GM23338 (cell line): ENCODE data around the gene ZNF700. TPM values are rescaled to one million over a fixed set of nuclear protein-coding genes. Genes with fewer than 3 reads are reported as not detected.
"Not testable (repeated sequence)": the region's sequence is repeated elsewhere in the genome, so short reads cannot be mapped to it uniquely, and the experiment has no call there.

Experiments
- ATAC-seq: fragments of 200-7000 bp; cut with Tn5 transposase; 3 replicates; pipeline ENCODE4 v1.9.1; 2020
- DNase-seq: peaks from one replicate; pipeline ENCODE4 v3.0.0-alpha.2; 2015; ENCODE audit warnings: low spot score
- H2AFZ ChIP-seq: fragments of 200-600 bp; sonication (generic); 2 replicates; pipeline ENCODE4 v1.8.0; 2016; ENCODE audit warnings: antibody characterized with exemption, mild to moderate bottlenecking, moderate library complexity
- H3F3A ChIP-seq: fragments of 200-600 bp; sonication (generic); replicated peaks from 2 replicates; pipeline ENCODE4 v1.8.0; 2017; ENCODE audit warnings: antibody characterized with exemption, mixed run types, low read depth
- H3K27ac ChIP-seq: fragments of 200-600 bp; sonication (generic); 2 replicates; pipeline ENCODE4 v1.6.1; 2016; ENCODE audit warnings: low read depth
- H3K27me3 ChIP-seq: fragments of 200-600 bp; sonication (generic); 2 replicates; pipeline ENCODE4 v1.8.0; 2016; ENCODE audit warnings: mild to moderate bottlenecking, mixed run types, moderate library complexity; ENCODE audit not compliant: insufficient read depth
- H3K36me3 ChIP-seq: fragments of 200-600 bp; sonication (generic); 2 replicates; pipeline ENCODE4 v1.8.0; 2016; ENCODE audit warnings: mild to moderate bottlenecking; ENCODE audit not compliant: insufficient read depth
- H3K4me1 ChIP-seq: fragments of 200-600 bp; sonication (generic); 2 replicates; pipeline ENCODE4 v1.8.0; 2016; ENCODE audit warnings: mild to moderate bottlenecking, moderate library complexity; ENCODE audit not compliant: insufficient read depth
- H3K4me2 ChIP-seq: fragments of 200-600 bp; sonication (generic); 2 replicates; pipeline ENCODE4 v1.7.1; 2017; ENCODE audit warnings: mixed run types
- H3K4me3 ChIP-seq: fragments of 200-600 bp; sonication (generic); 2 replicates; pipeline ENCODE4 v1.6.1; 2016; ENCODE audit warnings: mixed run types
- H3K79me2 ChIP-seq: fragments of 200-600 bp; sonication (generic); replicated peaks from 2 replicates; pipeline ENCODE4 v1.8.0; 2017; ENCODE audit warnings: mild to moderate bottlenecking; ENCODE audit not compliant: insufficient read depth
- H3K9me2 ChIP-seq: fragments of 200-600 bp; sonication (generic); 2 replicates; pipeline ENCODE4 v1.8.0; 2017; ENCODE audit not compliant: insufficient read depth
- H4K20me1 ChIP-seq: fragments of 200-600 bp; sonication (generic); replicated peaks from 2 replicates; pipeline ENCODE4 v1.8.0; 2017; ENCODE audit warnings: mild to moderate bottlenecking; ENCODE audit not compliant: insufficient read depth
- H3K27ac Mint-ChIP-seq: 2 replicates; pipeline ENCODE4 v1.8.0; 2020; ENCODE audit warnings: inconsistent platforms, mild to moderate bottlenecking, moderate library complexity, mixed read lengths
- H3K27me3 Mint-ChIP-seq: 3 replicates; pipeline ENCODE4 v1.8.0; 2022; ENCODE audit warnings: low read depth, mild to moderate bottlenecking, moderate library complexity, mixed read lengths, inconsistent platforms; ENCODE audit not compliant: insufficient read depth, poor library complexity
- H3K36me3 Mint-ChIP-seq: 3 replicates; pipeline ENCODE4 v1.8.0; 2021; ENCODE audit warnings: low read depth, mild to moderate bottlenecking, inconsistent platforms, moderate library complexity, mixed read lengths
- H3K4me1 Mint-ChIP-seq: 3 replicates; pipeline ENCODE4 v1.8.0; 2020; ENCODE audit warnings: mild to moderate bottlenecking, inconsistent platforms, mixed read lengths
- H3K4me3 Mint-ChIP-seq: 3 replicates; pipeline ENCODE4 v1.8.0; 2021; ENCODE audit warnings: moderate library complexity, mild to moderate bottlenecking, inconsistent platforms, mixed read lengths
- H3K9me3 Mint-ChIP-seq: 3 replicates; pipeline ENCODE4 v1.8.0; 2020; ENCODE audit warnings: moderate library complexity, mild to moderate bottlenecking, inconsistent platforms, mixed read lengths
- CREB1 ChIP-seq: fragments of 250-450 bp; sonication (Bioruptor Pico); IDR thresholded peaks from 2 replicates; pipeline ENCODE4 v1.5.0; 2020; ENCODE audit warnings: low read depth, mild to moderate bottlenecking, moderate library complexity
- EZH2 ChIP-seq: fragments of 200-600 bp; sonication (generic); IDR thresholded peaks from one replicate; pipeline ENCODE4 v1.8.0; 2017; ENCODE audit warnings: antibody characterized with exemption, mild to moderate bottlenecking, low read depth; ENCODE audit not compliant: unreplicated experiment
- EZH2phosphoT487 ChIP-seq: fragments of 200-600 bp; sonication (generic); IDR thresholded peaks from one replicate; pipeline ENCODE4 v1.8.1; 2018; ENCODE audit warnings: antibody characterized with exemption; ENCODE audit not compliant: unreplicated experiment
- POLR2AphosphoS5 ChIP-seq: IDR thresholded peaks from 2 replicates; pipeline ENCODE4 v1.6.1; 2016; ENCODE audit warnings: antibody characterized with exemption, low read depth
- STAT1 ChIP-seq: IDR thresholded peaks from one replicate; pipeline ENCODE4 v1.6.1; 2016; ENCODE audit warnings: antibody characterized with exemption; ENCODE audit not compliant: unreplicated experiment
- ZNF114 ChIP-seq: fragments of 250-450 bp; sonication (Bioruptor Pico); IDR thresholded peaks from 2 replicates; pipeline ENCODE4 v1.5.0; 2020; ENCODE audit warnings: mild to moderate bottlenecking, moderate library complexity
- ZNF331 ChIP-seq: fragments of 250-450 bp; sonication (Bioruptor Pico); IDR thresholded peaks from 2 replicates; pipeline ENCODE4 v1.5.0; 2020; ENCODE audit warnings: low read depth, mild to moderate bottlenecking, moderate library complexity
- polyA plus RNA-seq: library from polyadenylated mRNA; unstranded; fragments of >200 nt; fragmentation: Nextera tagmentation; extraction: Ambion mirVana; gene quantifications from 2 replicates; pipeline ENCODE4 v1.2.1, GENCODE V29; 2016
- total RNA-seq: library from RNA; depleted of rRNA; stranded (reverse); fragments of >200 nt; shearing (Covaris generic); gene quantifications from 2 replicates; pipeline ENCODE4 v1.2.3, GENCODE V29; 2014
- TF ChIP-seq, protein P1 (sequence below): IDR thresholded peaks from 2 replicates; pipeline ENCODE4 v1.6.1; 2016; ENCODE audit warnings: antibody characterized with exemption
- TF ChIP-seq, protein P2 (sequence below): fragments of 250-450 bp; sonication (Bioruptor Pico); IDR thresholded peaks from 2 replicates; pipeline ENCODE4 v1.5.0; 2020; ENCODE audit warnings: mild to moderate bottlenecking, moderate library complexity
- TF ChIP-seq, protein P3 (sequence below): IDR thresholded peaks from one replicate; pipeline ENCODE4 v1.6.1; 2018; ENCODE audit warnings: antibody characterized with exemption; ENCODE audit not compliant: unreplicated experiment

ZNF700 gene
- total and polyA plus RNA-seq, 2 experiments from 2014 or later = 6.0 to 13.6 TPM

DNA sequence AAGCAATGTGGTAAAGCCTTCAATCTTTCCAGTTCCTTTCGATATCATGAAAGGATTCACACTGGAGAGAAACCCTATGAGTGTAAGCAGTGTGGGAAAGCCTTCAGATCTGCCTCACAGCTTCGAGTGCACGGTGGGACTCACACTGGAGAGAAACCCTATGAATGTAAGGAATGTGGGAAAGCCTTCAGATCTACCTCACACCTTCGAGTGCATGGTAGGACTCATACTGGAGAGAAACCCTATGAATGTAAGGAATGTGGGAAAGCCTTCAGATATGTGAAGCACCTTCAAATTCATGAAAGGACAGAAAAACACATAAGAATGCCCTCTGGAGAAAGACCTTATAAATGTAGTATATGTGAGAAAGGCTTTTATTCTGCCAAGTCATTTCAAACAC lies 24.3 kb downstream of the ZNF700 start:
- Mint-ChIP-seq H3K4me3 (no peak overlapping the region), H3K36me3 (peaks cover 42% of the 10 kb centered on the region), H3K27ac (no peak overlapping the region), H3K4me1 (no peaks in the 10 kb centered on the region), H3K27me3 (peaks cover 3% of the 10 kb centered on the region), H3K9me3 (peaks cover 97% of the 10 kb centered on the region)
- Histone ChIP-seq H3K27me3 (0 out of 2 replicates have a peak, but pooled peaks cover 7% of the 10 kb centered on the region), H3F3A (peaks cover 15% of the 10 kb centered on the region), H4K20me1 (no peaks in the 10 kb centered on the region), H3K79me2 (no peaks in the 10 kb centered on the region; the same call in none of the 2 replicates), H3K36me3 (peaks cover 66% of the 10 kb centered on the region), H3K4me3 (0 out of 2 replicates have a peak overlapping the region, but pooled peaks have one; percentile 21), H3K4me1 (no peaks in the 10 kb centered on the region), H3K27ac (no peak overlapping the region), H3K4me2 (no peak overlapping the region), H3K9me2 (no peaks in the 10 kb centered on the region), H2AFZ (no peak overlapping the region)
- DNase-seq (peak; percentile 33), ATAC-seq (no peak)
- TF ChIP-seq EZH2 (no peak), ZNF114 (no peak), CREB1 (CRISPR knock-in tag) (no peak), POLR2AphosphoS5 (no peak), ZNF331 (CRISPR knock-in tag) (no peak), STAT1 (no peak), EZH2phosphoT487 (no peak)
- TF ChIP-seq, protein P1, sequence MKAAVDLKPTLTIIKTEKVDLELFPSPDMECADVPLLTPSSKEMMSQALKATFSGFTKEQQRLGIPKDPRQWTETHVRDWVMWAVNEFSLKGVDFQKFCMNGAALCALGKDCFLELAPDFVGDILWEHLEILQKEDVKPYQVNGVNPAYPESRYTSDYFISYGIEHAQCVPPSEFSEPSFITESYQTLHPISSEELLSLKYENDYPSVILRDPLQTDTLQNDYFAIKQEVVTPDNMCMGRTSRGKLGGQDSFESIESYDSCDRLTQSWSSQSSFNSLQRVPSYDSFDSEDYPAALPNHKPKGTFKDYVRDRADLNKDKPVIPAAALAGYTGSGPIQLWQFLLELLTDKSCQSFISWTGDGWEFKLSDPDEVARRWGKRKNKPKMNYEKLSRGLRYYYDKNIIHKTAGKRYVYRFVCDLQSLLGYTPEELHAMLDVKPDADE = no peak
- TF ChIP-seq, protein P2, sequence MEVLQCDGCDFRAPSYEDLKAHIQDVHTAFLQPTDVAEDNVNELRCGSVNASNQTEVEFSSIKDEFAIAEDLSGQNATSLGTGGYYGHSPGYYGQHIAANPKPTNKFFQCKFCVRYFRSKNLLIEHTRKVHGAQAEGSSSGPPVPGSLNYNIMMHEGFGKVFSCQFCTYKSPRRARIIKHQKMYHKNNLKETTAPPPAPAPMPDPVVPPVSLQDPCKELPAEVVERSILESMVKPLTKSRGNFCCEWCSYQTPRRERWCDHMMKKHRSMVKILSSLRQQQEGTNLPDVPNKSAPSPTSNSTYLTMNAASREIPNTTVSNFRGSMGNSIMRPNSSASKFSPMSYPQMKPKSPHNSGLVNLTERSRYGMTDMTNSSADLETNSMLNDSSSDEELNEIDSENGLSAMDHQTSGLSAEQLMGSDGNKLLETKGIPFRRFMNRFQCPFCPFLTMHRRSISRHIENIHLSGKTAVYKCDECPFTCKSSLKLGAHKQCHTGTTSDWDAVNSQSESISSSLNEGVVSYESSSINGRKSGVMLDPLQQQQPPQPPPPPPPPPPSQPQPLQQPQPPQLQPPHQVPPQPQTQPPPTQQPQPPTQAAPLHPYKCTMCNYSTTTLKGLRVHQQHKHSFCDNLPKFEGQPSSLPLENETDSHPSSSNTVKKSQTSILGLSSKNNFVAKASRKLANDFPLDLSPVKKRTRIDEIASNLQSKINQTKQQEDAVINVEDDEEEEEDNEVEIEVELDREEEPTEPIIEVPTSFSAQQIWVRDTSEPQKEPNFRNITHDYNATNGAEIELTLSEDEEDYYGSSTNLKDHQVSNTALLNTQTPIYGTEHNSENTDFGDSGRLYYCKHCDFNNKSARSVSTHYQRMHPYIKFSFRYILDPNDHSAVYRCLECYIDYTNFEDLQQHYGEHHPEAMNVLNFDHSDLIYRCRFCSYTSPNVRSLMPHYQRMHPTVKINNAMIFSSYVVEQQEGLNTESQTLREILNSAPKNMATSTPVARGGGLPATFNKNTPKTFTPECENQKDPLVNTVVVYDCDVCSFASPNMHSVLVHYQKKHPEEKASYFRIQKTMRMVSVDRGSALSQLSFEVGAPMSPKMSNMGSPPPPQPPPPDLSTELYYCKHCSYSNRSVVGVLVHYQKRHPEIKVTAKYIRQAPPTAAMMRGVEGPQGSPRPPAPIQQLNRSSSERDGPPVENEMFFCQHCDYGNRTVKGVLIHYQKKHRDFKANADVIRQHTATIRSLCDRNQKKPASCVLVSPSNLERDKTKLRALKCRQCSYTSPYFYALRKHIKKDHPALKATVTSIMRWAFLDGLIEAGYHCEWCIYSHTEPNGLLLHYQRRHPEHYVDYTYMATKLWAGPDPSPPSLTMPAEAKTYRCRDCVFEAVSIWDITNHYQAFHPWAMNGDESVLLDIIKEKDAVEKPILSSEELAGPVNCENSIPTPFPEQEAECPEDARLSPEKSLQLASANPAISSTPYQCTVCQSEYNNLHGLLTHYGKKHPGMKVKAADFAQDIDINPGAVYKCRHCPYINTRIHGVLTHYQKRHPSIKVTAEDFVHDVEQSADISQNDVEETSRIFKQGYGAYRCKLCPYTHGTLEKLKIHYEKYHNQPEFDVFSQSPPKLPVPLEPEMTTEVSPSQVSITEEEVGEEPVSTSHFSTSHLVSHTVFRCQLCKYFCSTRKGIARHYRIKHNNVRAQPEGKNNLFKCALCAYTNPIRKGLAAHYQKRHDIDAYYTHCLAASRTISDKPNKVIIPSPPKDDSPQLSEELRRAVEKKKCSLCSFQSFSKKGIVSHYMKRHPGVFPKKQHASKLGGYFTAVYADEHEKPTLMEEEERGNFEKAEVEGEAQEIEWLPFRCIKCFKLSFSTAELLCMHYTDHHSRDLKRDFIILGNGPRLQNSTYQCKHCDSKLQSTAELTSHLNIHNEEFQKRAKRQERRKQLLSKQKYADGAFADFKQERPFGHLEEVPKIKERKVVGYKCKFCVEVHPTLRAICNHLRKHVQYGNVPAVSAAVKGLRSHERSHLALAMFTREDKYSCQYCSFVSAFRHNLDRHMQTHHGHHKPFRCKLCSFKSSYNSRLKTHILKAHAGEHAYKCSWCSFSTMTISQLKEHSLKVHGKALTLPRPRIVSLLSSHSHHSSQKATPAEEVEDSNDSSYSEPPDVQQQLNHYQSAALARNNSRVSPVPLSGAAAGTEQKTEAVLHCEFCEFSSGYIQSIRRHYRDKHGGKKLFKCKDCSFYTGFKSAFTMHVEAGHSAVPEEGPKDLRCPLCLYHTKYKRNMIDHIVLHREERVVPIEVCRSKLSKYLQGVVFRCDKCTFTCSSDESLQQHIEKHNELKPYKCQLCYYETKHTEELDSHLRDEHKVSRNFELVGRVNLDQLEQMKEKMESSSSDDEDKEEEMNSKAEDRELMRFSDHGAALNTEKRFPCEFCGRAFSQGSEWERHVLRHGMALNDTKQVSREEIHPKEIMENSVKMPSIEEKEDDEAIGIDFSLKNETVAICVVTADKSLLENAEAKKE (CRISPR knock-in tag) = no peak
- TF ChIP-seq, protein P3, sequence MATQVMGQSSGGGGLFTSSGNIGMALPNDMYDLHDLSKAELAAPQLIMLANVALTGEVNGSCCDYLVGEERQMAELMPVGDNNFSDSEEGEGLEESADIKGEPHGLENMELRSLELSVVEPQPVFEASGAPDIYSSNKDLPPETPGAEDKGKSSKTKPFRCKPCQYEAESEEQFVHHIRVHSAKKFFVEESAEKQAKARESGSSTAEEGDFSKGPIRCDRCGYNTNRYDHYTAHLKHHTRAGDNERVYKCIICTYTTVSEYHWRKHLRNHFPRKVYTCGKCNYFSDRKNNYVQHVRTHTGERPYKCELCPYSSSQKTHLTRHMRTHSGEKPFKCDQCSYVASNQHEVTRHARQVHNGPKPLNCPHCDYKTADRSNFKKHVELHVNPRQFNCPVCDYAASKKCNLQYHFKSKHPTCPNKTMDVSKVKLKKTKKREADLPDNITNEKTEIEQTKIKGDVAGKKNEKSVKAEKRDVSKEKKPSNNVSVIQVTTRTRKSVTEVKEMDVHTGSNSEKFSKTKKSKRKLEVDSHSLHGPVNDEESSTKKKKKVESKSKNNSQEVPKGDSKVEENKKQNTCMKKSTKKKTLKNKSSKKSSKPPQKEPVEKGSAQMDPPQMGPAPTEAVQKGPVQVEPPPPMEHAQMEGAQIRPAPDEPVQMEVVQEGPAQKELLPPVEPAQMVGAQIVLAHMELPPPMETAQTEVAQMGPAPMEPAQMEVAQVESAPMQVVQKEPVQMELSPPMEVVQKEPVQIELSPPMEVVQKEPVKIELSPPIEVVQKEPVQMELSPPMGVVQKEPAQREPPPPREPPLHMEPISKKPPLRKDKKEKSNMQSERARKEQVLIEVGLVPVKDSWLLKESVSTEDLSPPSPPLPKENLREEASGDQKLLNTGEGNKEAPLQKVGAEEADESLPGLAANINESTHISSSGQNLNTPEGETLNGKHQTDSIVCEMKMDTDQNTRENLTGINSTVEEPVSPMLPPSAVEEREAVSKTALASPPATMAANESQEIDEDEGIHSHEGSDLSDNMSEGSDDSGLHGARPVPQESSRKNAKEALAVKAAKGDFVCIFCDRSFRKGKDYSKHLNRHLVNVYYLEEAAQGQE = no peak

DNA sequence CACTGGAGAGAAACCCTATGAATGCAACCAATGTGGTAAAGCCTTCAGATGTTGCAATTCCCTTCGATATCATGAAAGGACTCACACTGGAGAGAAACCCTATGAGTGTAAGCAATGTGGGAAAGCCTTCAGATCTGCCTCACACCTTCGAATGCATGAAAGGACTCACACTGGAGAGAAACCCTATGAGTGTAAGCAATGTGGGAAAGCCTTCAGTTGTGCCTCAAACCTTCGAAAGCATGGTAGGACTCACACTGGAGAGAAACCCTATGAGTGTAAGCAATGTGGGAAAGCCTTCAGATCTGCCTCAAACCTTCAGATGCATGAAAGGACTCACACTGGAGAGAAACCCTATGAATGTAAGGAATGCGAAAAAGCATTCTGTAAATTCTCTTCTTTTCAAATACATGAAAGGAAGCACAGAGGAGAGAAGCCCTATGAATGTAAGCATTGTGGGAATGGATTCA lies 24.7 kb downstream of the ZNF700 start:
- DNase-seq, H3K4me1 Mint-ChIP-seq, H3K27me3 Mint-ChIP-seq, H2AFZ ChIP-seq, H3K4me2 ChIP-seq, H4K20me1 ChIP-seq, H3K27me3 ChIP-seq, H3K4me3 Mint-ChIP-seq, H3K27ac ChIP-seq, H3K4me1 ChIP-seq, H3K9me2 ChIP-seq, H3K27ac Mint-ChIP-seq, H3K79me2 ChIP-seq, ATAC-seq: not testable (repeated sequence)
- Mint-ChIP-seq H3K9me3 (peaks cover 97% of the 10 kb centered on the region), H3K36me3 (peaks cover 39% of the 10 kb centered on the region)
- peak overlapping the region; percentile 41; the same call in 1 of the 2 replicates for H3K4me3 ChIP-seq
- peaks cover 15% of the 10 kb centered on the region for H3F3A ChIP-seq
- H3K36me3 ChIP-seq = peaks cover 66% of the 10 kb centered on the region
